ENCODE data around the gene MRPL14. TPM values are rescaled to one million over a fixed set of nuclear protein-coding genes. Genes with fewer than 3 reads are reported as not detected.

MRPL14 gene
- total RNA-seq, 2 experiments from 2014 or later: 51.3 to 87.2 TPM

DNA sequence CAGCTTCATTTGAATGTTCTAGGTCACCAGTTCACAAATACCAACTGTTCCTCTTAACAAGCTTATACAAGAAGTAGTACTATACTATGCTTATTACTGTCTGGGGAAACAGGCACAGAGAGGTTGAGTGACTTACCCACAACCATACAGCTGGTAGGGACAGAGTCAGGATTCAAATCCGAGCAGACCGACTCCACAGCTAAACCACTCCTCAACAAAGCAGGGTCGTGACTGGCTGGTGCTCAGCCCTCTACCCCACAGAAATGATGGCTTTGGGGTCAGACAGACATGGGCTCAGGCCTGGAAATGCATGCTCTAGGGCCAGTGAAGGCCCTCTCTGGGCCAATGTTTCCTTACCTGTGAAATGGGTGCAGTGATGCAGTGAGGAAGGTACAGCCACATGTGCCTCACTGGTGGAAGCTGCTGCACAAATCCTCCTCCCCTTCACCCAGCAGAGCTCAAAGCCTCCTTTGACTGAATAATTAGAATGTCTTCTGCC, 63.6 kb downstream of the MRPL14 start:
- H3K27ac ChIP-seq (ENCODE audit: low read depth, low read length, poor library complexity, severe bottlenecking): no peak overlapping the region
- no peaks in the 10 kb centered on the region for H3K36me3 ChIP-seq (ENCODE audit: insufficient read depth, low read length)
- H3K4me2 ChIP-seq (ENCODE audit: low read length): no peak overlapping the region
- no peak overlapping the region for H3K4me3 ChIP-seq (ENCODE audit: low read depth, low read length, poor library complexity, severe bottlenecking)
- H3K9me3 ChIP-seq (ENCODE audit: low read length): no peaks in the 10 kb centered on the region
- no peaks in the 10 kb centered on the region for H3K9me2 ChIP-seq (ENCODE audit: insufficient read depth, low read length)
- POLR2A ChIA-PET: interaction anchor here (0.9 kb wide), 1 partner anchor 30 kb away, joined by 3 read pairs; no protein-coding TSS in a partner anchor
- H4K20me1 ChIP-seq (ENCODE audit: insufficient read depth, low read length): no peaks in the 10 kb centered on the region
- TF ChIP-seq EZH2phosphoT487 (IDR thresholded peaks at IDR 0.05; ENCODE audit: borderline replicate concordance, low read depth, low read length) (no peak), CTCF (conservative IDR thresholded peaks at IDR 0.05; ENCODE audit: low read length) (no peak)
- H3K79me2 ChIP-seq (ENCODE audit: insufficient read depth, low read depth, low read length): no peaks in the 10 kb centered on the region
- BruUV-seq (replicated peaks): no TSS peak
- H3K4me1 ChIP-seq (ENCODE audit: insufficient read depth, low read length, poor library complexity, severe bottlenecking): no peaks in the 10 kb centered on the region
- intact Hi-C loops (cut with micrococcal nuclease; ENCODE audit: unreplicated experiment): no loop called here
- H2AFZ ChIP-seq (ENCODE audit: low read length): no peak overlapping the region
- no peak for DNase-seq (ENCODE audit: low spot score)
- CTCF ChIA-PET (ENCODE audit: unreplicated experiment): no interaction called here

Other genes with a start within 250 kb of the MRPL14 start
- 3.7 and 5.4 TPM in 2 replicates for gene TMEM63B, start 102 bp upstream of the MRPL14 start, total RNA-seq (2014; rRNA removed; shearing (Covaris generic))
- gene TMEM63B, start 102 bp upstream of the MRPL14 start, total RNA-seq (2022): 10.0 and 10.2 TPM in 2 replicates
- not detected in 2 replicates for gene CAPN11, start 31.4 kb upstream of the MRPL14 start, total RNA-seq (2014; rRNA removed; shearing (Covaris generic))
- not detected in 2 replicates for gene CAPN11, start 31.4 kb upstream of the MRPL14 start, total RNA-seq (2022)
- gene MYMX, start 89.5 kb upstream of the MRPL14 start, total RNA-seq (2014; rRNA removed; shearing (Covaris generic)): not detected in 2 replicates
- gene MYMX, start 89.5 kb upstream of the MRPL14 start, total RNA-seq (2022): not detected in 2 replicates
- gene SLC29A1, start 96.1 kb upstream of the MRPL14 start, total RNA-seq (2014; rRNA removed; shearing (Covaris generic)): 51.5 and 52.6 TPM in 2 replicates
- 54.1 and 64.6 TPM in 2 replicates for gene SLC29A1, start 96.1 kb upstream of the MRPL14 start, total RNA-seq (2022)
- gene HSP90AB1, start 119.6 kb upstream of the MRPL14 start, total RNA-seq (2014; rRNA removed; shearing (Covaris generic)): 911 and 1,004 TPM in 2 replicates
- 1,055 and 1,282 TPM in 2 replicates for gene HSP90AB1, start 119.6 kb upstream of the MRPL14 start, total RNA-seq (2022)
- gene SLC35B2, start 130.1 kb upstream of the MRPL14 start, total RNA-seq (2014; rRNA removed; shearing (Covaris generic)): 10.1 and 13.9 TPM in 2 replicates
- 15.3 and 16.5 TPM in 2 replicates for gene SLC35B2, start 130.1 kb upstream of the MRPL14 start, total RNA-seq (2022)
- 27.5 and 43.1 TPM in 2 replicates for gene NFKBIE, start 138.1 kb upstream of the MRPL14 start, total RNA-seq (2014; rRNA removed; shearing (Covaris generic))
- 22.4 and 24.8 TPM in 2 replicates for gene NFKBIE, start 138.1 kb upstream of the MRPL14 start, total RNA-seq (2022)
- not detected in 2 replicates for gene TMEM151B, start 143.0 kb upstream of the MRPL14 start, total RNA-seq (2014; rRNA removed; shearing (Covaris generic))
- gene TMEM151B, start 143.0 kb upstream of the MRPL14 start, total RNA-seq (2022): 0.07 and 0.15 TPM in 2 replicates
- gene AARS2, start 185.9 kb upstream of the MRPL14 start, total RNA-seq (2014; rRNA removed; shearing (Covaris generic)): 22.0 and 22.7 TPM in 2 replicates
- 20.7 and 22.4 TPM in 2 replicates for gene AARS2, start 185.9 kb upstream of the MRPL14 start, total RNA-seq (2022)
- not detected in 2 replicates for gene SPATS1, start 215.2 kb upstream of the MRPL14 start, total RNA-seq (2014; rRNA removed; shearing (Covaris generic))
- not detected in 2 replicates for gene SPATS1, start 215.2 kb upstream of the MRPL14 start, total RNA-seq (2022)

Data from OCI-LY7 (cell line).